Vagina (tissue), 2 donors: Measurements from ENCODE around the gene CYP1A1. TPM values are rescaled to one million over a fixed set of nuclear protein-coding genes. Genes with fewer than 3 reads are reported as not detected.

Experiments used
- DNase-seq, 2 donors: peaks; one replicate each; pipeline ENCODE4 v3.0.0-alpha.2; 2017; ENCODE audit errors: extremely low spot score in 2 of 2
- H3K27ac ChIP-seq: fragments of 200-600 bp; sonication (generic); one replicate; pipeline ENCODE4 v1.5.1; 2019
- H3K27me3 ChIP-seq: fragments of 200-600 bp; sonication (generic); one replicate; pipeline ENCODE4 v1.5.1; 2019
- H3K36me3 ChIP-seq, 2 donors: fragments of 200-600 bp; sonication (generic); one replicate each; pipeline ENCODE4 v1.5.1; 2017 to 2019
- H3K4me1 ChIP-seq: fragments of 200-600 bp; sonication (generic); one replicate; pipeline ENCODE4 v1.5.1; 2019
- H3K4me3 ChIP-seq, 2 donors: fragments of 200-600 bp; sonication (generic); 1 replicate in 1 of 2; 2 replicates in 1 of 2; pipeline ENCODE4 v1.5.1; 2016 to 2019
- H3K9me3 ChIP-seq: fragments of 200-600 bp; sonication (generic); one replicate; pipeline ENCODE4 v1.5.1; 2019
- POLR2A ChIP-seq, 2 donors: fragments of 450-650 bp; IDR thresholded peaks; one replicate each; pipeline ENCODE4 v1.6.1; 2017; ENCODE audit warnings: antibody characterized with exemption in 2 of 2, mild to moderate bottlenecking in 2 of 2, moderate library complexity in 2 of 2
- POLR2AphosphoS5 ChIP-seq, 2 donors: sonication (generic); formaldehyde crosslinking; IDR thresholded peaks; one replicate each; pipeline ENCODE4 v1.9.0; 2017; ENCODE audit warnings: antibody characterized with exemption in 2 of 2, mild to moderate bottlenecking in 2 of 2, low read depth in 1 of 2; ENCODE audit not compliant: insufficient read depth in 1 of 2
- intact Hi-C: fragments of 100-400 bp; cut with DNase I; formaldehyde crosslinking; loops from one replicate; pipeline ENCODE4 v1.15.1; 2023
- total RNA-seq: library from RNA; depleted of rRNA; stranded (reverse); fragments of >200 nt; gene quantifications from one replicate; pipeline ENCODE4 v1.2.3, GENCODE V29; 2016
- TF ChIP-seq, protein P1 (sequence below), 3 experiments: fragments of 450-650 bp in 2 of 3; fragments of 200-600 bp in 1 of 3; sonication (generic) in 1 of 3; IDR thresholded peaks; one replicate each; pipeline ENCODE4 v1.5.1; 2017 to 2019; ENCODE audit warnings: antibody characterized with exemption in 3 of 3, mild to moderate bottlenecking in 2 of 3, moderate library complexity in 2 of 3

CYP1A1 gene
- total RNA-seq, 1 donor from 2014 or later, result 1.5 TPM

DNA sequence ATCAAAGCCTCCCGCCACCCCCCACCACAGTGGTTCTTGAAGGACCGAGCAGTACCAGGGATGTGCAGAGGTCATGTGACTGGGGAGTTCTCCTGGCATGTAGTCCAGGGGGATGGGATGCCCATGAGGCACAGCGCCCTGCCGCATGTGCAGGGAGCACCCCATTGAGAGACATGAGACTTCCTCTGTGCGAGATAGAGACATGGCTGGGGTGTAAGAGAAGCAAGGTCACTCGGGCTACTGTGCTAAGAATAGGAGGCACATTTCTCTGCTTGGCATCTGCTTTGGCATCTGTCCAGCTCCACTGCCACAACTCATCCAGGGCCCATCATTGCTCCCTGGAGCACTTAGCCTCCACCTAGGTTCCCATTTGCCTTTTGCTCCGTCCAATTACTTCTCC, 2.4 kb upstream of the CYP1A1 start:
- no peak for DNase-seq
- TF ChIP-seq POLR2AphosphoS5 (IDR thresholded peaks at IDR 0.05; ENCODE audit: insufficient read depth in 1 of 2, low read depth in 1 of 2) (no peak), POLR2A (IDR thresholded peaks at IDR 0.05) (no peak)
- TF ChIP-seq, protein P1, sequence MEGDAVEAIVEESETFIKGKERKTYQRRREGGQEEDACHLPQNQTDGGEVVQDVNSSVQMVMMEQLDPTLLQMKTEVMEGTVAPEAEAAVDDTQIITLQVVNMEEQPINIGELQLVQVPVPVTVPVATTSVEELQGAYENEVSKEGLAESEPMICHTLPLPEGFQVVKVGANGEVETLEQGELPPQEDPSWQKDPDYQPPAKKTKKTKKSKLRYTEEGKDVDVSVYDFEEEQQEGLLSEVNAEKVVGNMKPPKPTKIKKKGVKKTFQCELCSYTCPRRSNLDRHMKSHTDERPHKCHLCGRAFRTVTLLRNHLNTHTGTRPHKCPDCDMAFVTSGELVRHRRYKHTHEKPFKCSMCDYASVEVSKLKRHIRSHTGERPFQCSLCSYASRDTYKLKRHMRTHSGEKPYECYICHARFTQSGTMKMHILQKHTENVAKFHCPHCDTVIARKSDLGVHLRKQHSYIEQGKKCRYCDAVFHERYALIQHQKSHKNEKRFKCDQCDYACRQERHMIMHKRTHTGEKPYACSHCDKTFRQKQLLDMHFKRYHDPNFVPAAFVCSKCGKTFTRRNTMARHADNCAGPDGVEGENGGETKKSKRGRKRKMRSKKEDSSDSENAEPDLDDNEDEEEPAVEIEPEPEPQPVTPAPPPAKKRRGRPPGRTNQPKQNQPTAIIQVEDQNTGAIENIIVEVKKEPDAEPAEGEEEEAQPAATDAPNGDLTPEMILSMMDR (IDR thresholded peaks at IDR 0.05), result no peak
- no peaks in the 10 kb centered on the region for H3K36me3 ChIP-seq
- no peak overlapping the region for H3K27ac ChIP-seq
- peaks cover 18% of the 10 kb centered on the region for H3K4me1 ChIP-seq
- no peaks in the 10 kb centered on the region for H3K27me3 ChIP-seq
- H3K4me3 ChIP-seq, result no peak overlapping the region
- intact Hi-C loops, result no loop called here
- H3K9me3 ChIP-seq, result no peaks in the 10 kb centered on the region

GRCh38 chr15:74726774-74727164, 1.4 kb upstream of the CYP1A1 start:
- TF ChIP-seq POLR2A (IDR thresholded peaks at IDR 0.05) (no peak), POLR2AphosphoS5 (IDR thresholded peaks at IDR 0.05; ENCODE audit: insufficient read depth in 1 of 2, low read depth in 1 of 2) (no peak)
- TF ChIP-seq, protein P1 (IDR thresholded peaks at IDR 0.05), result no peak
- no peaks in the 10 kb centered on the region for H3K9me3 ChIP-seq
- no peaks in the 10 kb centered on the region for H3K27me3 ChIP-seq
- no peaks in the 10 kb centered on the region for H3K36me3 ChIP-seq
- H3K27ac ChIP-seq, result no peak overlapping the region
- H3K4me1 ChIP-seq, result peaks cover 18% of the 10 kb centered on the region
- DNase-seq, result no peak
- peak overlapping the region; percentile 51 to 64 for H3K4me3 ChIP-seq
- intact Hi-C loops, result no loop called here

GRCh38 chr15:74725845-74726773, 781 bp upstream of the CYP1A1 start:
- Histone ChIP-seq H3K9me3 (no peaks in the 10 kb centered on the region), H3K36me3 (no peaks in the 10 kb centered on the region), H3K4me3 (peak overlapping the region; percentile 51 to 64), H3K27me3 (no peaks in the 10 kb centered on the region), H3K27ac (peak overlapping the region; percentile 27), H3K4me1 (peaks cover 18% of the 10 kb centered on the region)
- TF ChIP-seq POLR2AphosphoS5 (IDR thresholded peaks at IDR 0.05; ENCODE audit: insufficient read depth in 1 of 2, low read depth in 1 of 2) (peak in 1 of 2 donors; percentile 10), POLR2A (IDR thresholded peaks at IDR 0.05) (no peak)
- TF ChIP-seq, protein P1 (IDR thresholded peaks at IDR 0.05), result no peak
- intact Hi-C loops, result no loop called here
- no peak for DNase-seq

DNA sequence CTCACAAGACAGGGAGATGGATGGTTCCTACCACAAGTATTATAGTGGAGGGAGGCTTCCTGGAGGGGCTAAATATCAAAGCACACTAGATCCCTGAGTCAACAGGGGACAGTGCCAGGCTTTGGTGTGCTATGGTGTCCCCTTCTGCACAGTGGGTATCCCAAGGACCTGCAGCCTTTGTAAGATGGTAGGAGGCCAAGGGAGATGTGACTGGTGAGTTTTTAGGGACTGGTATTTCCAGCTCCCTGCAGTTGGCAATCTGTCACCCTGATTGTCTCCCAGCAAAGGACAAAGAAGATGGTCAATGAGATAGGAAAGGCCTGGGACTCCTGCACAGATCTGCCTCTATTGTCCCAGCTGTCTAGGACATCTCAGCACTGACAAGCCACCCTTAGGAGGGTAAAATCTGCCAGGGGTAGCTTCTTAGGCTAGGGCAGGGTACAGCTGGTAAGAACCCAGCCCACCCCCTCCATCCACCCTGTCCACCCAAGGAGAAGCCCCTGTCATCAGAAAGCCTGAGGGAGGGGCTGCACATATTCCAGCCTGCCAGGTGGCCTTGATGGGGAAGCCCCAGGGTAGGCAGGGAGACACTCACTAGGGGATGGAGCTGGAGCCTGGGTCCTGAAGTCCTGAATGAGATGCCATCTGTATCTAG, 631 bp downstream of the CYP1A1 start:
- TF ChIP-seq, protein P1 (IDR thresholded peaks at IDR 0.05), result no peak
- no peak for TF ChIP-seq POLR2AphosphoS5 (IDR thresholded peaks at IDR 0.05; ENCODE audit: insufficient read depth in 1 of 2, low read depth in 1 of 2)
- no peak for TF ChIP-seq POLR2A (IDR thresholded peaks at IDR 0.05)
- no peaks in the 10 kb centered on the region for H3K27me3 ChIP-seq
- no peak overlapping the region for H3K4me3 ChIP-seq
- intact Hi-C loops, result no loop called here
- no peak for DNase-seq
- peaks cover 18% of the 10 kb centered on the region for H3K4me1 ChIP-seq
- no peaks in the 10 kb centered on the region for H3K36me3 ChIP-seq
- no peak overlapping the region for H3K27ac ChIP-seq
- no peaks in the 10 kb centered on the region for H3K9me3 ChIP-seq
